HG03378 (cell line): ENCODE data around the gene HUNK.
"Not testable (repeated sequence)": the region's sequence is repeated elsewhere in the genome, so short reads cannot be mapped to it uniquely, and the experiment has no call there.

Experiments
- ATAC-seq: cut with Tn5 transposase; IDR thresholded peaks from one replicate; pipeline ENCODE4 v1.9.1; 2021; ENCODE audit warnings: mild to moderate bottlenecking, moderate library complexity; ENCODE audit not compliant: unreplicated experiment

Gene HUNK

GRCh38 chr21:31870472-31871193, 2.2 kb upstream of the HUNK start:
- no peak for ATAC-seq

GRCh38 chr21:31871371-31871770, 1.4 kb upstream of the HUNK start:
- not testable (repeated sequence) for ATAC-seq

- ATAC-seq, result no peak
Observed at GRCh38 chr21:31872072-31872451, 758 bp upstream of the HUNK start.

- ATAC-seq, result no peak
Observed at GRCh38 chr21:31873275-31873695, 465 bp downstream of the HUNK start.

GRCh38 chr21:31873696-31874599, 1.1 kb downstream of the HUNK start:
- no peak for ATAC-seq

- no peak for ATAC-seq
Observed at GRCh38 chr21:31874812-31875212, 2.0 kb downstream of the HUNK start.

GRCh38 chr21:31875496-31876015, 2.7 kb downstream of the HUNK start:
- no peak for ATAC-seq

- no peak for ATAC-seq
Observed at GRCh38 chr21:31877463-31877957, 4.7 kb downstream of the HUNK start.

- ATAC-seq, result no peak
Observed at GRCh38 chr21:31878831-31879230, 6.0 kb downstream of the HUNK start.

- ATAC-seq, result no peak
Observed at GRCh38 chr21:31879241-31879650, 6.4 kb downstream of the HUNK start.

- no peak for ATAC-seq
Observed at GRCh38 chr21:31879911-31880310, 7.1 kb downstream of the HUNK start.

GRCh38 chr21:31880816-31881215, 8.0 kb downstream of the HUNK start:
- no peak for ATAC-seq

GRCh38 chr21:31882711-31883110, 9.9 kb downstream of the HUNK start:
- no peak for ATAC-seq

- ATAC-seq, result no peak
Observed at GRCh38 chr21:31885146-31885545, 12.3 kb downstream of the HUNK start.

GRCh38 chr21:31886915-31887314, 14.1 kb downstream of the HUNK start:
- ATAC-seq, result no peak

- ATAC-seq, result no peak
Observed at GRCh38 chr21:31887391-31887841, 14.6 kb downstream of the HUNK start.

GRCh38 chr21:31888936-31889371, 16.1 kb downstream of the HUNK start:
- no peak for ATAC-seq

- no peak for ATAC-seq
Observed at GRCh38 chr21:31889460-31889859, 16.6 kb downstream of the HUNK start.

GRCh38 chr21:31892686-31893085, 19.9 kb downstream of the HUNK start:
- ATAC-seq, result no peak

GRCh38 chr21:31893851-31894415, 21.1 kb downstream of the HUNK start:
- no peak for ATAC-seq

GRCh38 chr21:31894457-31894856, 21.6 kb downstream of the HUNK start:
- ATAC-seq, result no peak
